ENCODE data around the gene RPL28. TPM values are rescaled to one million over a fixed set of nuclear protein-coding genes. Genes with fewer than 3 reads are reported as not detected.

Gene RPL28
- total and polyA plus RNA-seq, 2 of the 13 experiments (the other 11 are each of a cell fraction or from before 2014, with no cell fraction given): 105 to 420 TPM

DNA sequence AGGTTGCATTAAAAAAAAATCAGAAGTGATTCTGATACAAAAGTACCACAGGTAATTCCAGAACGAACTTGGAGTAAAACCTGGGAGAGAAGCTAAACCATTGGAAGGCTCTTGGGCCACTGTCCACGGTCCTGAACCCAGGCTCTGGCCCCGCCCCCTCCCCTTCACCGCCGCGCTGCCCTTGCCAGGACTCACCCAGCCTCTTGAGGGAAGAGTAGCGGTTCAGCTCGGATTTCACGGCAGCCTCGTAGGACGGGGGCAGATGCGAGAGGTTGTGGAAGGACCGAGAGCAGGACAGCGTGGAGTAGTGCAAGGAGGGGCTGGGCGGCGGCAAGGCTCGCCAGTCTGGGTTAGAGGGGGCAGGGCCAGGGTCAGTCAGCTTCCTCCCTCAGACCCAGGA lies 51.7 kb downstream of the RPL28 start (continued):
- TF ChIP-seq, protein P1, sequence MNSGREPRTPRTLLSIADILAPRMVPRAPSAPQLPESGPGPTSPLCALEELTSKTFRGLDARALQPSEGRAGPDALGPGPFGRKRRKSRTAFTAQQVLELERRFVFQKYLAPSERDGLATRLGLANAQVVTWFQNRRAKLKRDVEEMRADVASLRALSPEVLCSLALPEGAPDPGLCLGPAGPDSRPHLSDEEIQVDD (CRISPR knock-in tag; IDR thresholded peaks at IDR 0.05; ENCODE audit: borderline replicate concordance): no peak
- TF ChIP-seq SALL2 (CRISPR knock-in tag; IDR thresholded peaks at IDR 0.05) (0 out of 2 replicates have a peak, but pooled peaks have one; percentile 60), ZNF484 (CRISPR knock-in tag; IDR thresholded peaks at IDR 0.05; ENCODE audit: borderline replicate concordance, low read depth) (no peak), PHF21A (CRISPR knock-in tag; IDR thresholded peaks at IDR 0.05) (no peak), ZMYM3 (CRISPR knock-in tag; IDR thresholded peaks at IDR 0.05) (no peak), NRL (CRISPR knock-in tag; IDR thresholded peaks at IDR 0.05; ENCODE audit: borderline replicate concordance) (no peak), HOXA9 (CRISPR knock-in tag; IDR thresholded peaks at IDR 0.05; ENCODE audit: borderline replicate concordance) (peak; percentile 26; the same call in 1 of the 2 replicates), MED1 (CRISPR knock-in tag; IDR thresholded peaks at IDR 0.05) (peak; percentile 21; the same call in 1 of the 2 replicates), DNMT3B (CRISPR knock-in tag; conservative IDR thresholded peaks at IDR 0.05) (peak; percentile 77; the same call in 1 of the 2 replicates), ZNF792 (CRISPR knock-in tag; IDR thresholded peaks at IDR 0.05) (peak; percentile 88), CENPX (CRISPR knock-in tag; IDR thresholded peaks at IDR 0.05) (no peak), NCOA5 (CRISPR knock-in tag; IDR thresholded peaks at IDR 0.05) (no peak), AHR (CRISPR knock-in tag; IDR thresholded peaks at IDR 0.05) (0 out of 2 replicates have a peak, but pooled peaks have one; percentile 46), ZNF260 (CRISPR knock-in tag; IDR thresholded peaks at IDR 0.05; ENCODE audit: borderline replicate concordance, low read depth) (no peak), ZBTB1 (CRISPR knock-in tag; IDR thresholded peaks at IDR 0.05; ENCODE audit: borderline replicate concordance) (no peak; the same call in 1 of the 2 replicates), ZMYM4 (CRISPR knock-in tag; IDR thresholded peaks at IDR 0.05) (0 out of 2 replicates have a peak, but pooled peaks have one; percentile 21), ZC3H4 (CRISPR knock-in tag; IDR thresholded peaks at IDR 0.05; ENCODE audit: borderline replicate concordance) (no peak), SOX5 (CRISPR knock-in tag; IDR thresholded peaks at IDR 0.05; ENCODE audit: borderline replicate concordance) (no peak), ZNF547 (CRISPR knock-in tag; IDR thresholded peaks at IDR 0.05) (no peak), ZNF282 (IDR thresholded peaks at IDR 0.05; ENCODE audit: partially characterized antibody) (no peak), PTBP1 (IDR thresholded peaks at IDR 0.05; ENCODE audit: low read depth, low read length, poor library complexity, severe bottlenecking) (no peak), MEIS1 (CRISPR knock-in tag; IDR thresholded peaks at IDR 0.05; ENCODE audit: borderline replicate concordance) (no peak), MTA3 (CRISPR knock-in tag; IDR thresholded peaks at IDR 0.05) (no peak)
- TF ChIP-seq, protein P2, sequence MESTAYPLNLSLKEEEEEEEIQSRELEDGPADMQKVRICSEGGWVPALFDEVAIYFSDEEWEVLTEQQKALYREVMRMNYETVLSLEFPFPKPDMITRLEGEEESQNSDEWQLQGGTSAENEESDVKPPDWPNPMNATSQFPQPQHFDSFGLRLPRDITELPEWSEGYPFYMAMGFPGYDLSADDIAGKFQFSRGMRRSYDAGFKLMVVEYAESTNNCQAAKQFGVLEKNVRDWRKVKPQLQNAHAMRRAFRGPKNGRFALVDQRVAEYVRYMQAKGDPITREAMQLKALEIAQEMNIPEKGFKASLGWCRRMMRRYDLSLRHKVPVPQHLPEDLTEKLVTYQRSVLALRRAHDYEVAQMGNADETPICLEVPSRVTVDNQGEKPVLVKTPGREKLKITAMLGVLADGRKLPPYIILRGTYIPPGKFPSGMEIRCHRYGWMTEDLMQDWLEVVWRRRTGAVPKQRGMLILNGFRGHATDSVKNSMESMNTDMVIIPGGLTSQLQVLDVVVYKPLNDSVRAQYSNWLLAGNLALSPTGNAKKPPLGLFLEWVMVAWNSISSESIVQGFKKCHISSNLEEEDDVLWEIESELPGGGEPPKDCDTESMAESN (CRISPR knock-in tag; conservative IDR thresholded peaks at IDR 0.05): peak; percentile 57; the same call in 1 of the 2 replicates
- TF ChIP-seq, protein P3, sequence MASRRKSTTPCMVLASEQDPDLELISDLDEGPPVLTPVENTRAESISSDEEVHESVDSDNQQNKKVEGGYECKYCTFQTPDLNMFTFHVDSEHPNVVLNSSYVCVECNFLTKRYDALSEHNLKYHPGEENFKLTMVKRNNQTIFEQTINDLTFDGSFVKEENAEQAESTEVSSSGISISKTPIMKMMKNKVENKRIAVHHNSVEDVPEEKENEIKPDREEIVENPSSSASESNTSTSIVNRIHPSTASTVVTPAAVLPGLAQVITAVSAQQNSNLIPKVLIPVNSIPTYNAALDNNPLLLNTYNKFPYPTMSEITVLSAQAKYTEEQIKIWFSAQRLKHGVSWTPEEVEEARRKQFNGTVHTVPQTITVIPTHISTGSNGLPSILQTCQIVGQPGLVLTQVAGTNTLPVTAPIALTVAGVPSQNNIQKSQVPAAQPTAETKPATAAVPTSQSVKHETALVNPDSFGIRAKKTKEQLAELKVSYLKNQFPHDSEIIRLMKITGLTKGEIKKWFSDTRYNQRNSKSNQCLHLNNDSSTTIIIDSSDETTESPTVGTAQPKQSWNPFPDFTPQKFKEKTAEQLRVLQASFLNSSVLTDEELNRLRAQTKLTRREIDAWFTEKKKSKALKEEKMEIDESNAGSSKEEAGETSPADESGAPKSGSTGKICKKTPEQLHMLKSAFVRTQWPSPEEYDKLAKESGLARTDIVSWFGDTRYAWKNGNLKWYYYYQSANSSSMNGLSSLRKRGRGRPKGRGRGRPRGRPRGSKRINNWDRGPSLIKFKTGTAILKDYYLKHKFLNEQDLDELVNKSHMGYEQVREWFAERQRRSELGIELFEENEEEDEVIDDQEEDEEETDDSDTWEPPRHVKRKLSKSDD (CRISPR knock-in tag; IDR thresholded peaks at IDR 0.05; ENCODE audit: low read depth): 0 out of 2 replicates have a peak, but pooled peaks have one; percentile 30

Measured in HepG2 (cell line).